HepG2 (cell line): ENCODE data around the gene ARFIP1. TPM values are rescaled to one million over a fixed set of nuclear protein-coding genes. Genes with fewer than 3 reads are reported as not detected.

ENCODE experiments used
- BRCA1 ChIP-seq: sonication (generic); formaldehyde crosslinking; IDR thresholded peaks from 2 replicates; pipeline ENCODE4 v1.4.0; 2020; ENCODE audit warnings: missing genetic modification reagents
- CBX5 ChIP-seq: sonication (generic); formaldehyde crosslinking; IDR thresholded peaks from 2 replicates; pipeline ENCODE4 v1.4.0; 2020; ENCODE audit warnings: missing genetic modification reagents, borderline replicate concordance
- FLYWCH1 ChIP-seq: sonication (generic); formaldehyde crosslinking; IDR thresholded peaks from 2 replicates; pipeline ENCODE4 v1.8.1; 2023; ENCODE audit warnings: mild to moderate bottlenecking, missing genetic modification reagents
- ISL2 ChIP-seq: sonication (generic); formaldehyde crosslinking; IDR thresholded peaks from 2 replicates; pipeline ENCODE4 v1.5.0; 2020; ENCODE audit warnings: missing genetic modification reagents
- MTF2 ChIP-seq: sonication (generic); formaldehyde crosslinking; IDR thresholded peaks from 2 replicates; pipeline ENCODE4 v1.5.0; 2020; ENCODE audit warnings: missing genetic modification reagents, borderline replicate concordance
- NPAS2 ChIP-seq: sonication (generic); formaldehyde crosslinking; IDR thresholded peaks from 2 replicates; pipeline ENCODE4 v1.8.0; 2022; ENCODE audit warnings: mild to moderate bottlenecking, missing genetic modification reagents, borderline replicate concordance
- POLR2G ChIP-seq: fragments of 200-400 bp; formaldehyde crosslinking; IDR thresholded peaks from 2 replicates; pipeline ENCODE4 v1.6.1; 2018; ENCODE audit warnings: mild to moderate bottlenecking, low read depth, low read length, moderate library complexity
- PPARG ChIP-seq: conservative IDR thresholded peaks from 2 replicates; pipeline ENCODE4 v1.6.1; 2016; ENCODE audit warnings: missing biosample characterization, missing genetic modification reagents
- RARG ChIP-seq: sonication (generic); formaldehyde crosslinking; IDR thresholded peaks from 2 replicates; pipeline ENCODE4 v1.4.0; 2020; ENCODE audit warnings: low read depth, mild to moderate bottlenecking, missing genetic modification reagents
- SIN3A ChIP-seq: IDR thresholded peaks from 2 replicates; pipeline ENCODE4 v1.6.1; 2011; ENCODE audit warnings: low read depth, mild to moderate bottlenecking, control low read depth, low read length, borderline replicate concordance
- ZMYM4 ChIP-seq: sonication (generic); formaldehyde crosslinking; IDR thresholded peaks from 2 replicates; pipeline ENCODE4 v1.8.1; 2023; ENCODE audit warnings: mild to moderate bottlenecking, missing genetic modification reagents
- ZNF138 ChIP-seq: sonication (generic); formaldehyde crosslinking; IDR thresholded peaks from 2 replicates; pipeline ENCODE4 v1.5.0; 2020; ENCODE audit warnings: mild to moderate bottlenecking, low read depth, missing genetic modification reagents
- ZNF232 ChIP-seq: sonication (generic); formaldehyde crosslinking; IDR thresholded peaks from 2 replicates; pipeline ENCODE4 v1.4.0; 2020; ENCODE audit warnings: missing genetic modification reagents, borderline replicate concordance
- ZNF326 ChIP-seq: sonication (generic); formaldehyde crosslinking; IDR thresholded peaks from 2 replicates; pipeline ENCODE4 v1.4.0; 2020; ENCODE audit warnings: missing genetic modification reagents, borderline replicate concordance
- ZNF337 ChIP-seq: sonication (generic); formaldehyde crosslinking; IDR thresholded peaks from 2 replicates; pipeline ENCODE4 v1.5.1; 2020; ENCODE audit warnings: missing genetic modification reagents, low read depth, mild to moderate bottlenecking, borderline replicate concordance
- ZSCAN12 ChIP-seq: sonication (generic); formaldehyde crosslinking; IDR thresholded peaks from 2 replicates; pipeline ENCODE4 v1.9.0; 2021; ENCODE audit warnings: mild to moderate bottlenecking, missing genetic modification reagents
- ZSCAN30 ChIP-seq: sonication (generic); formaldehyde crosslinking; IDR thresholded peaks from 2 replicates; pipeline ENCODE4 v1.5.0; 2020; ENCODE audit warnings: mild to moderate bottlenecking, missing genetic modification reagents
- polyA plus RNA-seq, 8 experiments: library from polyadenylated mRNA; depleted of rRNA in 3 of 8; stranded (reverse) in 7 of 8; unstranded in 1 of 8; fragments of >200 nt; fragmentation: Illumina TruSeq in 4 of 8; extraction: Trizol in 4 of 8; gene quantifications; 2 replicates each; pipeline versions ENCODE4 v1.2.1 to v1.2.3, GENCODE V29; 2011 to 2016; ENCODE audit warnings: low read depth in 4 of 8, missing spikeins in 1 of 8, mixed read lengths in 1 of 8; ENCODE audit not compliant: insufficient read depth in 1 of 8
- total RNA-seq, 5 experiments: library from RNA; depleted of rRNA; stranded (reverse); fragments of >200 nt; fragmentation: Illumina TruSeq; extraction: Trizol; gene quantifications; 2 replicates each; pipeline ENCODE4 v1.2.3, GENCODE V29; 2016; ENCODE audit warnings: low read depth in 1 of 5
- TF ChIP-seq, protein P1 (sequence below): sonication (generic); formaldehyde crosslinking; IDR thresholded peaks from 2 replicates; pipeline ENCODE4 v1.5.0; 2020; ENCODE audit warnings: missing genetic modification reagents, mild to moderate bottlenecking, borderline replicate concordance
- TF ChIP-seq, protein P2 (sequence below): sonication (generic); formaldehyde crosslinking; IDR thresholded peaks from 2 replicates; pipeline ENCODE4 v1.9.0; 2021; ENCODE audit warnings: missing genetic modification reagents, borderline replicate concordance
- TF ChIP-seq, protein P3 (sequence below): sonication (generic); formaldehyde crosslinking; IDR thresholded peaks from 2 replicates; pipeline ENCODE4 v1.5.0; 2020; ENCODE audit warnings: mild to moderate bottlenecking, missing genetic modification reagents, borderline replicate concordance

The ARFIP1 gene
- total and polyA plus RNA-seq, 2 of the 13 experiments (the other 11 are each of a cell fraction or from before 2014, with no cell fraction given) = 9.9 to 27.7 TPM

DNA sequence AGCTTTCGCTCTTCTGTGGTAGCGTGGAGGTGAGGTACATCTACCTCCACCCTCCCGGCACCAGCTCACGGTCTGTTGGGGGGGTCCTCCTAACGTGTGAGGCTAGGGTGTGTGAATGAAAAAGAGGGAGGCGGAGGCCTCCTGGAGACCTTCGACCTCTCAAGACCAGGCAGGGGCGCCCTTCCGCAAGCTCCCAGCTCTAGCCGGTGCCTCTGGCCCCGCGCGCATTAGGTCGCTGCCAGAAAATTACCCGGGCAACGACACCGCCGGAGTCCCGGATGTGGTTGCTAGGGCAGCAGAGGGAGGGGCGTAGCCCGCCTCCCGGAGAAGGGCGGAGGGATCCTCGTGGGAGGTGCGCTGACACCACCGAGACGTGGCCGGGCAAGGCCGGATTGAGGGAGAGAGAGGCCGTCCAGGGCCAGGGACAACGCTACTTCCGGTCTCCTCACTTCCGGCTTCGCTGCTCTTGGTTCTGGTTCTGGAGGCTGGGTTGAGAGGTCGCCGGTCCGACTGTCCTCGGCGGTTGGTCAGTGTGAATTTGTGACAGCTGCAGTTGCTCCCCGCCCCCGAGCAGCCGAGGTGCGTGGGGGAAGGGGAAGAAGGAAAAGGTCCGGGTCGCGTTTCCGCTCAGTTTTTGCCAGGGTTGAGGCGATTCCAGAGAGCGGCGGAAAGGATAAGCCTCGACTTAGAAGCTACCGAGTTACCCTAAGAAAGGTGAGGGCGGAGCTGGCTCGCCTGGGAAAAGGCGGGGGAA lies at the start of gene ARFIP1, which contains the start of gene TIGD4 (continued):
- TF ChIP-seq, protein P1, sequence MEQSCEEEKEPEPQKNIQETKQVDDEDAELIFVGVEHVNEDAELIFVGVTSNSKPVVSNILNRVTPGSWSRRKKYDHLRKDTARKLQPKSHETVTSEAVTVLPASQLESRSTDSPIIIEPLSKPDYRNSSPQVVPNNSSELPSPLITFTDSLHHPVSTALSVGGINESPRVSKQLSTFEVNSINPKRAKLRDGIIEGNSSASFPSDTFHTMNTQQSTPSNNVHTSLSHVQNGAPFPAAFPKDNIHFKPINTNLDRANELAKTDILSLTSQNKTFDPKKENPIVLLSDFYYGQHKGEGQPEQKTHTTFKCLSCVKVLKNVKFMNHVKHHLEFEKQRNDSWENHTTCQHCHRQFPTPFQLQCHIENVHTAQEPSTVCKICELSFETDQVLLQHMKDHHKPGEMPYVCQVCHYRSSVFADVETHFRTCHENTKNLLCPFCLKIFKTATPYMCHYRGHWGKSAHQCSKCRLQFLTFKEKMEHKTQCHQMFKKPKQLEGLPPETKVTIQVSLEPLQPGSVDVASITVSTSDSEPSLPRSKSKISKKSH (CRISPR knock-in tag) = peak; percentile 48; the same call in 1 of the 2 replicates
- TF ChIP-seq ISL2 (CRISPR knock-in tag) (peak; percentile 68; the same call in 1 of the 2 replicates), ZNF138 (CRISPR knock-in tag) (0 out of 2 replicates have a peak, but pooled peaks have one; percentile 15), ZNF232 (CRISPR knock-in tag) (peak; percentile 74; the same call in 1 of the 2 replicates), ZSCAN12 (CRISPR knock-in tag) (no peak), ZSCAN30 (CRISPR knock-in tag) (no peak; the same call in 1 of the 2 replicates), MTF2 (CRISPR knock-in tag) (peak; percentile 63; the same call in 1 of the 2 replicates), NPAS2 (CRISPR knock-in tag) (no peak), FLYWCH1 (CRISPR knock-in tag) (no peak), ZMYM4 (CRISPR knock-in tag) (peak; percentile 96), CBX5 (CRISPR knock-in tag) (0 out of 2 replicates have a peak, but pooled peaks have one; percentile 36), SIN3A (peak; percentile 84; the same call in 1 of the 2 replicates), ZNF337 (CRISPR knock-in tag) (peak; percentile 90; the same call in 1 of the 2 replicates), BRCA1 (CRISPR knock-in tag) (no peak), ZNF326 (CRISPR knock-in tag) (no peak), POLR2G (peak; percentile 76), PPARG (CRISPR knock-in tag) (no peak), RARG (CRISPR knock-in tag) (no peak)
- TF ChIP-seq, protein P2, sequence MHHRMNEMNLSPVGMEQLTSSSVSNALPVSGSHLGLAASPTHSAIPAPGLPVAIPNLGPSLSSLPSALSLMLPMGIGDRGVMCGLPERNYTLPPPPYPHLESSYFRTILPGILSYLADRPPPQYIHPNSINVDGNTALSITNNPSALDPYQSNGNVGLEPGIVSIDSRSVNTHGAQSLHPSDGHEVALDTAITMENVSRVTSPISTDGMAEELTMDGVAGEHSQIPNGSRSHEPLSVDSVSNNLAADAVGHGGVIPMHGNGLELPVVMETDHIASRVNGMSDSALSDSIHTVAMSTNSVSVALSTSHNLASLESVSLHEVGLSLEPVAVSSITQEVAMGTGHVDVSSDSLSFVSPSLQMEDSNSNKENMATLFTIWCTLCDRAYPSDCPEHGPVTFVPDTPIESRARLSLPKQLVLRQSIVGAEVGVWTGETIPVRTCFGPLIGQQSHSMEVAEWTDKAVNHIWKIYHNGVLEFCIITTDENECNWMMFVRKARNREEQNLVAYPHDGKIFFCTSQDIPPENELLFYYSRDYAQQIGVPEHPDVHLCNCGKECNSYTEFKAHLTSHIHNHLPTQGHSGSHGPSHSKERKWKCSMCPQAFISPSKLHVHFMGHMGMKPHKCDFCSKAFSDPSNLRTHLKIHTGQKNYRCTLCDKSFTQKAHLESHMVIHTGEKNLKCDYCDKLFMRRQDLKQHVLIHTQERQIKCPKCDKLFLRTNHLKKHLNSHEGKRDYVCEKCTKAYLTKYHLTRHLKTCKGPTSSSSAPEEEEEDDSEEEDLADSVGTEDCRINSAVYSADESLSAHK = no peak
- TF ChIP-seq, protein P3, sequence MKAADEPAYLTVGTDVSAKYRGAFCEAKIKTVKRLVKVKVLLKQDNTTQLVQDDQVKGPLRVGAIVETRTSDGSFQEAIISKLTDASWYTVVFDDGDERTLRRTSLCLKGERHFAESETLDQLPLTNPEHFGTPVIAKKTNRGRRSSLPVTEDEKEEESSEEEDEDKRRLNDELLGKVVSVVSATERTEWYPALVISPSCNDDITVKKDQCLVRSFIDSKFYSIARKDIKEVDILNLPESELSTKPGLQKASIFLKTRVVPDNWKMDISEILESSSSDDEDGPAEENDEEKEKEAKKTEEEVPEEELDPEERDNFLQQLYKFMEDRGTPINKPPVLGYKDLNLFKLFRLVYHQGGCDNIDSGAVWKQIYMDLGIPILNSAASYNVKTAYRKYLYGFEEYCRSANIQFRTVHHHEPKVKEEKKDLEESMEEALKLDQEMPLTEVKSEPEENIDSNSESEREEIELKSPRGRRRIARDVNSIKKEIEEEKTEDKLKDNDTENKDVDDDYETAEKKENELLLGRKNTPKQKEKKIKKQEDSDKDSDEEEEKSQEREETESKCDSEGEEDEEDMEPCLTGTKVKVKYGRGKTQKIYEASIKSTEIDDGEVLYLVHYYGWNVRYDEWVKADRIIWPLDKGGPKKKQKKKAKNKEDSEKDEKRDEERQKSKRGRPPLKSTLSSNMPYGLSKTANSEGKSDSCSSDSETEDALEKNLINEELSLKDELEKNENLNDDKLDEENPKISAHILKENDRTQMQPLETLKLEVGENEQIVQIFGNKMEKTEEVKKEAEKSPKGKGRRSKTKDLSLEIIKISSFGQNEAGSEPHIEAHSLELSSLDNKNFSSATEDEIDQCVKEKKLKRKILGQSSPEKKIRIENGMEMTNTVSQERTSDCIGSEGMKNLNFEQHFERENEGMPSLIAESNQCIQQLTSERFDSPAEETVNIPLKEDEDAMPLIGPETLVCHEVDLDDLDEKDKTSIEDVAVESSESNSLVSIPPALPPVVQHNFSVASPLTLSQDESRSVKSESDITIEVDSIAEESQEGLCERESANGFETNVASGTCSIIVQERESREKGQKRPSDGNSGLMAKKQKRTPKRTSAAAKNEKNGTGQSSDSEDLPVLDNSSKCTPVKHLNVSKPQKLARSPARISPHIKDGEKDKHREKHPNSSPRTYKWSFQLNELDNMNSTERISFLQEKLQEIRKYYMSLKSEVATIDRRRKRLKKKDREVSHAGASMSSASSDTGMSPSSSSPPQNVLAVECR (CRISPR knock-in tag) = peak; percentile 96
